Heart left ventricle (tissue), 16 donors: ENCODE data around the gene ALK. TPM values are rescaled to one million over a fixed set of nuclear protein-coding genes. Genes with fewer than 3 reads are reported as not detected.

Source experiments
- ATAC-seq, 4 donors: fragments of 200-7000 bp; cut with Tn5 transposase; one replicate each; pipeline ENCODE4 v1.9.1; 2020 to 2022; ENCODE audit warnings: moderate library complexity in 4 of 4, mild to moderate bottlenecking in 3 of 4, moderate number of reproducible peaks in 1 of 4
- DNase-seq, 5 donors: peaks; one replicate each; pipeline ENCODE4 v3.0.0-alpha.2; 2020
- H3K27ac ChIP-seq, 12 donors: fragments of 200-600 bp; sonication (generic) in 4 of 12; one replicate each; pipeline versions ENCODE4 v1.5.0 to v1.8.0; 2016 to 2022; ENCODE audit warnings: mild to moderate bottlenecking in 2 of 12
- H3K27me3 ChIP-seq, 9 donors: fragments of 200-600 bp; sonication (generic) in 2 of 9; one replicate each; pipeline versions ENCODE4 v1.5.1 to v1.8.0; 2016 to 2022; ENCODE audit warnings: mild to moderate bottlenecking in 3 of 9
- H3K36me3 ChIP-seq, 9 donors: fragments of 200-600 bp; sonication (generic) in 2 of 9; one replicate each; pipeline versions ENCODE4 v1.5.0 to v1.8.0; 2018 to 2022; ENCODE audit warnings: mild to moderate bottlenecking in 2 of 9
- H3K4me1 ChIP-seq, 12 donors: fragments of 200-600 bp; sonication (generic) in 4 of 12; one replicate each; pipeline versions ENCODE4 v1.5.0 to v1.8.0; 2016 to 2022; ENCODE audit warnings: mild to moderate bottlenecking in 3 of 12
- H3K4me3 ChIP-seq, 12 donors: fragments of 200-600 bp; sonication (generic) in 4 of 12; one replicate each; pipeline versions ENCODE4 v1.5.0 to v1.8.0; 2017 to 2022; ENCODE audit warnings: mild to moderate bottlenecking in 9 of 12, moderate library complexity in 4 of 12
- H3K9me3 ChIP-seq, 12 donors: fragments of 200-600 bp; sonication (generic) in 4 of 12; one replicate each; pipeline versions ENCODE4 v1.5.0 to v1.8.0; 2016 to 2022; ENCODE audit warnings: mild to moderate bottlenecking in 1 of 12
- POLR2A ChIP-seq, 2 donors: fragments of 450-650 bp; IDR thresholded peaks; one replicate each; pipeline ENCODE4 v1.6.1; 2017; ENCODE audit warnings: antibody characterized with exemption in 2 of 2, mild to moderate bottlenecking in 2 of 2, moderate library complexity in 2 of 2
- WGBS, 4 donors: extraction: QIAGEN DNeasy Blood & Tissue Kit in 2 of 4; methylation state at CpG; one replicate each; pipeline versions ENCODE4 v1.1.5 to v1.1.7; 2013 to 2018; 5-methylcytosine and 5-hydroxymethylcytosine counted together
- intact Hi-C, 10 donors: fragments of 100-400 bp; cut with DNase I; formaldehyde crosslinking; loops; one replicate each; pipeline versions ENCODE4 v1.11.1 to v1.14.2; 2022
- polyA plus RNA-seq, 2 donors: library from polyadenylated mRNA; stranded (reverse); fragments of 200-250 nt; gene quantifications; one replicate each; pipeline ENCODE4 v1.2.3, GENCODE V29; 2013
- total RNA-seq, 9 donors: library from RNA; depleted of rRNA in 2 of 9; stranded (reverse); fragments of >200 nt in 2 of 9; fragmentation: NEBNext Ultra II Directional in 3 of 9; extraction: Animal tissue kit (Norgen Biotek cat#: 25700) in 3 of 9; gene quantifications; one replicate each; pipeline versions ENCODE4 v1.1.0 to v1.2.4, GENCODE V29; 2016 to 2023
- TF ChIP-seq, protein P1 (sequence below), 12 donors: fragments of 200-600 bp; sonication (generic) in 4 of 12; IDR thresholded peaks; one replicate each; pipeline versions ENCODE4 v1.5.0 to v1.8.0; 2018 to 2022; ENCODE audit warnings: antibody characterized with exemption in 12 of 12, mild to moderate bottlenecking in 5 of 12
- donor health status: ischemic (EF 13 %, LVEDD 7.1; RV severe dilation, severe dysfunction).
- donor health status: healthy with polysubstance abuse.
- donor health status: DM: no; HTN: yes; CAD: no.
- donor health status: DM: no; HTN: no; CAD: no.
- donor health status: ischemic (EF 25% LVEDD 6.9; RV normal size, moderate dysfunction).
- donor health status: ischemic (EF 25% LVEDD 5.7; RV mildly dilated, moderate dysfunction).
- donor health status: healthy.
- donor health status: DM: yes; HTN: yes; CAD: no.
- donor health status: ischemic (EF 35%, LVEDD 5.7; RV mildly dilated, moderate dysfunction).
- donor health status: nonischemic (EF 11% LVEDD 7.7; RV severe dilation, severe dysfunction).
- donor health status: DM: yes; HTN: yes; CAD: no.
- donor health status: PGD.
- donor health status: ischemic (EF 29% LVEDD 5.4; RV normal size, mild dysfunction).
- donor health status: nonischemic (EF 23%, LVEDD 6.1; RV moderate dilation, normal function).

ALK gene
- total and polyA plus RNA-seq, 11 donors: 0.05 to 0.50 (median 0.13) TPM; not detected in 5

DNA sequence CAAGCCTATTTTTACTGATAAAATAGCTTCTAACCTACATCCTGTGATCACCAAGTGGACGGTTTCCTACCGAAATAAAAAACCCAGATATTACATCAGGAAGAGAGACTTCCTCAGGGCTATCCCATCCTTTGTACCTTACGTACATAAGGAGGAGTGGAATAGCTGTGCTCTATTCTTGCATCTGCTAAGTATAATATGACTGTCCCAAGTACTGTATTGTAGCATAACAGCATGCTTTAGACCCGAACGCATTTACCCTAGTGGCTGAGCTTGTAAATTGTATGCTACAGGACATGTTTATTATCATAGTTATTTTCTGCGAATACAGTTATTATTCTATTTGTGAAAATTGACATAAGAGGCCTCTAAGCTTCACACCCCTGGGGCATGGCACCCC is 503.8 kb downstream of the ALK start:
- peaks cover 0 to 10% (median 0%) of the 10 kb centered on the region in 12 donors for H3K4me1 ChIP-seq
- DNase-seq: no peak
- H3K9me3 ChIP-seq: no peaks in the 10 kb centered on the region
- H3K36me3 ChIP-seq: no peaks in the 10 kb centered on the region
- H3K27ac ChIP-seq: no peak overlapping the region
- H3K27me3 ChIP-seq: peaks cover 0 to 4% (median 0%) of the 10 kb centered on the region in 9 donors
- WGBS, 4 donors: 60 to 73% (median 66%) methylated on average over 6 of the region's 6 CpGs
- H3K4me3 ChIP-seq: no peak overlapping the region
- intact Hi-C loops: no loop called here
- ATAC-seq: no peak
- TF ChIP-seq, protein P1, sequence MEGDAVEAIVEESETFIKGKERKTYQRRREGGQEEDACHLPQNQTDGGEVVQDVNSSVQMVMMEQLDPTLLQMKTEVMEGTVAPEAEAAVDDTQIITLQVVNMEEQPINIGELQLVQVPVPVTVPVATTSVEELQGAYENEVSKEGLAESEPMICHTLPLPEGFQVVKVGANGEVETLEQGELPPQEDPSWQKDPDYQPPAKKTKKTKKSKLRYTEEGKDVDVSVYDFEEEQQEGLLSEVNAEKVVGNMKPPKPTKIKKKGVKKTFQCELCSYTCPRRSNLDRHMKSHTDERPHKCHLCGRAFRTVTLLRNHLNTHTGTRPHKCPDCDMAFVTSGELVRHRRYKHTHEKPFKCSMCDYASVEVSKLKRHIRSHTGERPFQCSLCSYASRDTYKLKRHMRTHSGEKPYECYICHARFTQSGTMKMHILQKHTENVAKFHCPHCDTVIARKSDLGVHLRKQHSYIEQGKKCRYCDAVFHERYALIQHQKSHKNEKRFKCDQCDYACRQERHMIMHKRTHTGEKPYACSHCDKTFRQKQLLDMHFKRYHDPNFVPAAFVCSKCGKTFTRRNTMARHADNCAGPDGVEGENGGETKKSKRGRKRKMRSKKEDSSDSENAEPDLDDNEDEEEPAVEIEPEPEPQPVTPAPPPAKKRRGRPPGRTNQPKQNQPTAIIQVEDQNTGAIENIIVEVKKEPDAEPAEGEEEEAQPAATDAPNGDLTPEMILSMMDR (IDR thresholded peaks at IDR 0.05): peak in 1 of 12 donors; percentile 10
- no peak for TF ChIP-seq POLR2A (IDR thresholded peaks at IDR 0.05)

DNA sequence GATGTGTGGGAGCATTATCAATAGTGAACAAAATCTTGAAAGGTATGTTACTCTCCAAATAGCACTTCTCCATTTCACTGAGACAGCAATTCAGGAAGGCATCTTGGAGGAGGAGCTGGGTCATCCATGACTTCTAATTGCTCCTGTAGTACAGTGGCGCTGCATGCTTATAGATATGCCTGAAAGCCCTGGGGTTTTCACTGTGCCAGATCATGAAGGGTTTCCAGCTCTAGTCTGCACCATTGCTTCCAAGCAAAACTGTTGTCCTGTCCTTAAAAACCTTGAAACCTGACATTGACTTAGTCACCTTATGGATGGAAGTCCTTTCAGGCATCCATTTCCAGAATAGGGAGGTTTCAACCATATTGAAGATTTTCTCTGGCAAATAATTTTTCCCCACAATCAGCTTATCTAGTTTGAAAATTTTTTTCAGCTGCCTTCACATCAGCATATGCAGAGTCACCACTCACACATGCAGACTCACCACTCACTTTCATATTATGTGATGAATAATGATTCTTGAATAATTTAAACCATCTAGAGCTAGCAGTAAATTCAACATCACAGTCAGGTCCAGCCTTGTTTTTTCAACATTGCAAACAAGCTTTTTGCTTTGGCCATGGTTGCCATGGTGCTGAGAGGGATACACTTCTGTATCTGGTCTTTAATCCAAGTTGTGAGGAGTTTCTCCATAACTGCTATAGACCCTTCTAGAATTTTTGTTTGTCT is 509.0 kb downstream of the ALK start:
- 82 to 90% (median 88%) methylated on average over 1 of the region's 1 CpG for WGBS, 4 donors
- intact Hi-C loops: no loop called here
- no peak for ATAC-seq
- no peak overlapping the region for H3K27ac ChIP-seq
- no peaks in the 10 kb centered on the region for H3K27me3 ChIP-seq
- no peaks in the 10 kb centered on the region for H3K36me3 ChIP-seq
- H3K9me3 ChIP-seq: no peaks in the 10 kb centered on the region
- no peak for DNase-seq
- TF ChIP-seq POLR2A (IDR thresholded peaks at IDR 0.05): no peak
- TF ChIP-seq, protein P1 (IDR thresholded peaks at IDR 0.05): no peak
- no peak overlapping the region for H3K4me3 ChIP-seq
- H3K4me1 ChIP-seq: no peaks in the 10 kb centered on the region

DNA sequence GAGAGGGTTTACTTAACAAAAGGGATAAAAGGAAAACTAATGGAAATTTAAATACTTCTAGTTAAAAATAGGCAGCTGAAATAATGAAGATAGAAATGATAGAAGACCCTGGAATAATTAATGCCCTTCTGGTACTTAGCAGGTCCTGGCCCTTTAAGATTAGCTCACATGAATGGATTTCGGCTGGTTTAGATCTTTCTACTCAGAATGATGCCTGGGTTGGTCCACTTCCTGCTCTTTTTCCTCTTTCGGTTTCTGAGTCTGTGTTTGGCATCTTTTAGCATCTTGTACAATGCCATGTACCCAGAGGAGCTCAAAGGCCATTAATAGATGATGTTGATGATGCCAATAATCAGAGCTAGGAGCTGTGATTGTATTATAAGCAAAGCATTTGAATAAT is 515.7 kb downstream of the ALK start:
- DNase-seq (no peak), ATAC-seq (no peak)
- intact Hi-C loops: no loop called here
- no peaks in the 10 kb centered on the region for H3K27me3 ChIP-seq
- H3K27ac ChIP-seq: no peak overlapping the region
- 34 to 48% (median 39%) methylated on average over 2 of the region's 2 CpGs for WGBS, 4 donors
- H3K36me3 ChIP-seq: no peaks in the 10 kb centered on the region
- H3K4me1 ChIP-seq: no peaks in the 10 kb centered on the region
- TF ChIP-seq, protein P1 (IDR thresholded peaks at IDR 0.05): no peak
- TF ChIP-seq POLR2A (IDR thresholded peaks at IDR 0.05): no peak
- no peak overlapping the region for H3K4me3 ChIP-seq
- H3K9me3 ChIP-seq: no peaks in the 10 kb centered on the region

DNA sequence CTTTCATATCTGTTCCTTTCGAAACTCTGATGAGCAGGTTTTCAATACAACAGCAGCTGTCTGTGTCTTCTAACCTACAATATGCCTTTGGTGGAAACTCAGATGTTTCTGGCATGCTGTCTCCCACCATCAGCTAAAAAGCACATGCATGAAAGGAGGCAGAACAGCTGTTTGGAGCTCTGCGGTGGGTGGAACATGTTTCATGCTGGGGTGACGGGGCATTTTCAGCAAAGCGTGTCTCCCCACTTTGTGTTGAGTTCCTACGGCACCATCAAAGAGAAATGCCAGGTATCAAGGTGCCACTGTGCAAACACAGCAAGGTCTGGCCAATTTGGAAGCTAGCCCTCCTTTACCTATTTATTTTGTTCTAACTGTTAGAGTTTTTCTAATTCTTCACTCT is 516.1 kb downstream of the ALK start:
- no peaks in the 10 kb centered on the region for H3K4me1 ChIP-seq
- no peaks in the 10 kb centered on the region for H3K27me3 ChIP-seq
- no peaks in the 10 kb centered on the region for H3K36me3 ChIP-seq
- no peak for TF ChIP-seq POLR2A (IDR thresholded peaks at IDR 0.05)
- TF ChIP-seq, protein P1 (IDR thresholded peaks at IDR 0.05): no peak
- DNase-seq: no peak
- no peaks in the 10 kb centered on the region for H3K9me3 ChIP-seq
- no peak for ATAC-seq
- WGBS, 4 donors: 75 to 98% (median 89%) methylated on average over 5 of the region's 5 CpGs
- intact Hi-C loops: no loop called here
- no peak overlapping the region for H3K4me3 ChIP-seq
- no peak overlapping the region for H3K27ac ChIP-seq
